Heart left ventricle (tissue), 13 donors: ENCODE results near the gene SPC24.

Experiments
- POLR2A ChIP-seq, 2 donors: fragments of 450-650 bp; IDR thresholded peaks; one replicate each; pipeline ENCODE4 v1.6.1; 2017; ENCODE audit warnings: antibody characterized with exemption in 2 of 2, mild to moderate bottlenecking in 2 of 2, moderate library complexity in 2 of 2
- TF ChIP-seq, protein P1 (sequence below), 12 donors: fragments of 200-600 bp; sonication (generic) in 4 of 12; IDR thresholded peaks; one replicate each; pipeline versions ENCODE4 v1.5.0 to v1.8.0; 2018 to 2022; ENCODE audit warnings: antibody characterized with exemption in 12 of 12, mild to moderate bottlenecking in 5 of 12
- donor health status: ischemic (EF 13 %, LVEDD 7.1; RV severe dilation, severe dysfunction).
- donor health status: DM: no; HTN: yes; CAD: no.
- donor health status: DM: no; HTN: no; CAD: no.
- donor health status: ischemic (EF 25% LVEDD 6.9; RV normal size, moderate dysfunction).
- donor health status: ischemic (EF 25% LVEDD 5.7; RV mildly dilated, moderate dysfunction).
- donor health status: ischemic (EF 35%, LVEDD 5.7; RV mildly dilated, moderate dysfunction).
- donor health status: nonischemic (EF 11% LVEDD 7.7; RV severe dilation, severe dysfunction).
- donor health status: DM: yes; HTN: yes; CAD: no.
- donor health status: PGD.
- donor health status: ischemic (EF 29% LVEDD 5.4; RV normal size, mild dysfunction).
- donor health status: nonischemic (EF 23%, LVEDD 6.1; RV moderate dilation, normal function).

DNA sequence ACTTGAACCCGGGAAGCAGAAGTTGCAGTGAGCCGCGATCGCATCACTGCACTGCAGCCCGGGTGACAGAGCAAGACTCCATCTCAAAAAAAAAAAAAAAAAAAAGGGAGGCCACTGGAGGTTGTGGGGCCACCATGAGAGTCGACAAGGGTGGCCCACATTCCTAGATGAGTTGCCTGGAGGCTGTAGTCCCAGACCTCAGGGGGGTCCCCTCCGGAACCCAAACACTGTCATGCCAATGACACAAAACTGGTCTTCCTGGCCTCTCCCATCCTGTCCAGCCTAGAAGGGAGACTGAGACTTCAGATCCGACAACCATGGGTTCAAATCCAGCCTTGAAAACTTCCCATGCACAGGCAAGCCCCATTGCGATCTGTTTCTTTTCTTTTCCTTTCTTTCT, 14.7 kb downstream of the SPC24 start:
- TF ChIP-seq, protein P1, sequence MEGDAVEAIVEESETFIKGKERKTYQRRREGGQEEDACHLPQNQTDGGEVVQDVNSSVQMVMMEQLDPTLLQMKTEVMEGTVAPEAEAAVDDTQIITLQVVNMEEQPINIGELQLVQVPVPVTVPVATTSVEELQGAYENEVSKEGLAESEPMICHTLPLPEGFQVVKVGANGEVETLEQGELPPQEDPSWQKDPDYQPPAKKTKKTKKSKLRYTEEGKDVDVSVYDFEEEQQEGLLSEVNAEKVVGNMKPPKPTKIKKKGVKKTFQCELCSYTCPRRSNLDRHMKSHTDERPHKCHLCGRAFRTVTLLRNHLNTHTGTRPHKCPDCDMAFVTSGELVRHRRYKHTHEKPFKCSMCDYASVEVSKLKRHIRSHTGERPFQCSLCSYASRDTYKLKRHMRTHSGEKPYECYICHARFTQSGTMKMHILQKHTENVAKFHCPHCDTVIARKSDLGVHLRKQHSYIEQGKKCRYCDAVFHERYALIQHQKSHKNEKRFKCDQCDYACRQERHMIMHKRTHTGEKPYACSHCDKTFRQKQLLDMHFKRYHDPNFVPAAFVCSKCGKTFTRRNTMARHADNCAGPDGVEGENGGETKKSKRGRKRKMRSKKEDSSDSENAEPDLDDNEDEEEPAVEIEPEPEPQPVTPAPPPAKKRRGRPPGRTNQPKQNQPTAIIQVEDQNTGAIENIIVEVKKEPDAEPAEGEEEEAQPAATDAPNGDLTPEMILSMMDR (IDR thresholded peaks at IDR 0.05), result no peak
- no peak for TF ChIP-seq POLR2A (IDR thresholded peaks at IDR 0.05)
